Loucy (cell line): ENCODE measurements around the gene GULP1.

ENCODE experiments used
- EZH2phosphoT487 ChIP-seq: fragments of 200-600 bp; IDR thresholded peaks from 2 replicates; pipeline ENCODE4 v1.6.1; 2018; ENCODE audit warnings: antibody characterized with exemption, mild to moderate bottlenecking, moderate library complexity, borderline replicate concordance
- TF ChIP-seq, protein P1 (sequence below): fragments of 200-600 bp; sonication (generic); conservative IDR thresholded peaks from 2 replicates; pipeline ENCODE4 v1.5.1; 2014; ENCODE audit warnings: mild to moderate bottlenecking, antibody characterized with exemption, low read length

- TF ChIP-seq, protein P1, sequence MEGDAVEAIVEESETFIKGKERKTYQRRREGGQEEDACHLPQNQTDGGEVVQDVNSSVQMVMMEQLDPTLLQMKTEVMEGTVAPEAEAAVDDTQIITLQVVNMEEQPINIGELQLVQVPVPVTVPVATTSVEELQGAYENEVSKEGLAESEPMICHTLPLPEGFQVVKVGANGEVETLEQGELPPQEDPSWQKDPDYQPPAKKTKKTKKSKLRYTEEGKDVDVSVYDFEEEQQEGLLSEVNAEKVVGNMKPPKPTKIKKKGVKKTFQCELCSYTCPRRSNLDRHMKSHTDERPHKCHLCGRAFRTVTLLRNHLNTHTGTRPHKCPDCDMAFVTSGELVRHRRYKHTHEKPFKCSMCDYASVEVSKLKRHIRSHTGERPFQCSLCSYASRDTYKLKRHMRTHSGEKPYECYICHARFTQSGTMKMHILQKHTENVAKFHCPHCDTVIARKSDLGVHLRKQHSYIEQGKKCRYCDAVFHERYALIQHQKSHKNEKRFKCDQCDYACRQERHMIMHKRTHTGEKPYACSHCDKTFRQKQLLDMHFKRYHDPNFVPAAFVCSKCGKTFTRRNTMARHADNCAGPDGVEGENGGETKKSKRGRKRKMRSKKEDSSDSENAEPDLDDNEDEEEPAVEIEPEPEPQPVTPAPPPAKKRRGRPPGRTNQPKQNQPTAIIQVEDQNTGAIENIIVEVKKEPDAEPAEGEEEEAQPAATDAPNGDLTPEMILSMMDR, result no peak
- no peak for TF ChIP-seq EZH2phosphoT487
Measured at GRCh38 chr2:188243381-188243780, 48.3 kb upstream of the GULP1 start.
